H9 (cell line): ENCODE data around the gene RPRD2. TPM values are rescaled to one million over a fixed set of nuclear protein-coding genes. Genes with fewer than 3 reads are reported as not detected.

Source experiments
- DNase-seq: peaks from one replicate; pipeline ENCODE4 v3.0.0-alpha.2; 2017
- H2AFZ ChIP-seq: one replicate; pipeline ENCODE4 v1.6.1; 2013; ENCODE audit warnings: mild to moderate bottlenecking, low read length, control low read depth, moderate library complexity
- H2AK5ac ChIP-seq: 2 replicates; pipeline ENCODE4 v1.6.1; 2013; ENCODE audit warnings: low read length, control low read depth, mixed read lengths; ENCODE audit not compliant: insufficient read length
- H2BK120ac ChIP-seq: one replicate; pipeline ENCODE4 v1.6.1; 2013; ENCODE audit warnings: low read depth, mild to moderate bottlenecking, low read length, control low read depth, inconsistent platforms; ENCODE audit not compliant: poor library complexity, severe bottlenecking
- H2BK12ac ChIP-seq: 2 replicates; pipeline ENCODE4 v1.6.1; 2013; ENCODE audit warnings: low read length, control low read depth, mixed read lengths, low read depth; ENCODE audit not compliant: insufficient read length
- H2BK15ac ChIP-seq: 2 replicates; pipeline ENCODE4 v1.6.1; 2013; ENCODE audit warnings: low read depth, low read length, control low read depth
- H2BK20ac ChIP-seq: one replicate; pipeline ENCODE4 v1.6.1; 2013; ENCODE audit warnings: low read depth, mild to moderate bottlenecking, low read length, control low read depth, inconsistent platforms; ENCODE audit not compliant: poor library complexity, severe bottlenecking
- H2BK5ac ChIP-seq: 2 replicates; pipeline ENCODE4 v1.6.1; 2013; ENCODE audit warnings: low read length, control low read depth, mixed read lengths; ENCODE audit not compliant: insufficient read length
- H3K14ac ChIP-seq: 2 replicates; pipeline ENCODE4 v1.6.1; 2013; ENCODE audit warnings: low read length, control low read depth; ENCODE audit not compliant: insufficient read depth
- H3K18ac ChIP-seq: 2 replicates; pipeline ENCODE4 v1.6.1; 2013; ENCODE audit warnings: low read depth, mild to moderate bottlenecking, mixed read lengths, low read length, control low read depth; ENCODE audit not compliant: insufficient read length
- H3K23ac ChIP-seq: 2 replicates; pipeline ENCODE4 v1.6.1; 2013; ENCODE audit warnings: low read length, control low read depth, mixed read lengths, low read depth; ENCODE audit not compliant: insufficient read length
- H3K23me2 ChIP-seq: 2 replicates; pipeline ENCODE4 v1.6.1; 2013; ENCODE audit warnings: low read depth, mild to moderate bottlenecking, mixed read lengths, low read length, control low read depth; ENCODE audit not compliant: insufficient read length, poor library complexity, severe bottlenecking
- H3K27ac ChIP-seq: 2 replicates; pipeline ENCODE4 v1.5.1; 2013; ENCODE audit warnings: low read length, control low read depth, mixed read lengths, low read depth; ENCODE audit not compliant: insufficient read length
- H3K27me3 ChIP-seq: 2 replicates; pipeline ENCODE4 v1.6.1; 2013; ENCODE audit warnings: low read length, control low read depth, inconsistent platforms; ENCODE audit not compliant: insufficient read depth
- H3K4ac ChIP-seq: 2 replicates; pipeline ENCODE4 v1.6.1; 2013; ENCODE audit warnings: low read depth, mild to moderate bottlenecking, control low read depth, inconsistent platforms, low read length, moderate library complexity
- H3K4me1 ChIP-seq: 2 replicates; pipeline ENCODE4 v1.6.1; 2013; ENCODE audit warnings: low read length, control low read depth, inconsistent platforms; ENCODE audit not compliant: insufficient read depth
- H3K4me2 ChIP-seq: 2 replicates; pipeline ENCODE4 v1.6.1; 2013; ENCODE audit warnings: low read length, control low read depth, mixed read lengths; ENCODE audit not compliant: insufficient read length, insufficient read depth
- H3K56ac ChIP-seq: 2 replicates; pipeline ENCODE4 v1.6.1; 2013; ENCODE audit warnings: low read depth, mild to moderate bottlenecking, mixed read lengths, low read length, control low read depth; ENCODE audit not compliant: insufficient read length
- H3K79me1 ChIP-seq: 2 replicates; pipeline ENCODE4 v1.6.1; 2013; ENCODE audit warnings: low read depth, mild to moderate bottlenecking, moderate library complexity, low read length, control low read depth, inconsistent platforms; ENCODE audit not compliant: insufficient read depth, poor library complexity, severe bottlenecking
- H3K79me2 ChIP-seq: 2 replicates; pipeline ENCODE4 v1.6.1; 2013; ENCODE audit warnings: low read length, control low read depth, inconsistent platforms; ENCODE audit not compliant: insufficient read depth
- H3K9ac ChIP-seq: 2 replicates; pipeline ENCODE4 v1.6.1; 2013; ENCODE audit warnings: low read length, control low read depth, mixed read lengths; ENCODE audit not compliant: insufficient read length; ENCODE audit errors: extremely low read depth
- H3K9me3 ChIP-seq: one replicate; pipeline ENCODE4 v1.6.1; 2013; ENCODE audit warnings: low read depth, low read length, inconsistent platforms; ENCODE audit not compliant: control insufficient read depth
- H3T11ph ChIP-seq: one replicate; pipeline ENCODE4 v1.6.1; 2013; ENCODE audit warnings: mild to moderate bottlenecking, low read length, control low read depth, inconsistent platforms
- H4K20me1 ChIP-seq: one replicate; pipeline ENCODE4 v1.6.1; 2013; ENCODE audit not compliant: control insufficient read depth, insufficient read length, insufficient read depth
- H4K5ac ChIP-seq: 2 replicates; pipeline ENCODE4 v1.6.1; 2013; ENCODE audit warnings: low read depth, mild to moderate bottlenecking, mixed read lengths, low read length, control low read depth; ENCODE audit not compliant: insufficient read length
- H4K8ac ChIP-seq: replicated peaks from 2 replicates; pipeline ENCODE4 v1.6.1; 2013; ENCODE audit warnings: low read length, control low read depth, mixed read lengths, low read depth; ENCODE audit not compliant: insufficient read length
- H4K91ac ChIP-seq: 2 replicates; pipeline ENCODE4 v1.6.1; 2013; ENCODE audit warnings: low read depth, mild to moderate bottlenecking, moderate library complexity, mixed read lengths, low read length, control low read depth; ENCODE audit not compliant: insufficient read length
- H3K27ac Mint-ChIP-seq, 3 experiments: 2 replicates in 2 of 3; 3 replicates in 1 of 3; pipeline ENCODE4 v1.8.0; 2020 to 2021; ENCODE audit warnings: mixed read lengths in 3 of 3, mild to moderate bottlenecking in 1 of 3, moderate library complexity in 1 of 3
- H3K27me3 Mint-ChIP-seq: 2 replicates; pipeline ENCODE4 v1.8.0; 2021; ENCODE audit warnings: low read depth, mild to moderate bottlenecking, moderate library complexity, mixed read lengths
- H3K36me3 Mint-ChIP-seq, 3 experiments: 2 replicates in 2 of 3; 3 replicates in 1 of 3; pipeline ENCODE4 v1.8.0; 2020 to 2021; ENCODE audit warnings: low read depth in 3 of 3, mixed read lengths in 3 of 3; ENCODE audit not compliant: insufficient read depth in 1 of 3
- H3K4me1 Mint-ChIP-seq, 2 experiments: 2 replicates each; pipeline ENCODE4 v1.8.0; 2020; ENCODE audit warnings: mixed read lengths in 2 of 2
- H3K4me3 Mint-ChIP-seq, 2 experiments: 2 replicates in 1 of 2; 3 replicates in 1 of 2; pipeline ENCODE4 v1.8.0; 2020 to 2021; ENCODE audit warnings: mild to moderate bottlenecking in 2 of 2, mixed read lengths in 2 of 2, moderate library complexity in 1 of 2
- H3K9me3 Mint-ChIP-seq, 2 experiments: 2 replicates in 1 of 2; 3 replicates in 1 of 2; pipeline ENCODE4 v1.8.0; 2020; ENCODE audit warnings: mild to moderate bottlenecking in 2 of 2, mixed read lengths in 2 of 2, moderate library complexity in 1 of 2
- WGBS: extraction: QIAGEN DNeasy Blood & Tissue Kit; methylation state at CpG from one replicate; pipeline ENCODE4 v1.1.7; 2013; ENCODE audit warnings: missing lambda C conversion rate, low lambda C conversion rate, mixed read lengths; ENCODE audit not compliant: insufficient read length; ENCODE audit errors: extremely low coverage; 5-methylcytosine and 5-hydroxymethylcytosine counted together
- total RNA-seq: library from RNA; stranded (reverse); gene quantifications from 2 replicates; pipeline ENCODE4 v1.2.1, GENCODE V29; 2021
- TF ChIP-seq, protein P1 (sequence below): fragments of 200-600 bp; sonication (generic); conservative IDR thresholded peaks from 3 replicates; pipeline ENCODE4 v1.8.0; 2021; ENCODE audit warnings: antibody characterized with exemption, mild to moderate bottlenecking

The RPRD2 gene
- total RNA-seq, 1 experiment from 2014 or later = 39.0 TPM

- Histone ChIP-seq H2BK5ac (no peak overlapping the region), H3K27me3 (no peaks in the 10 kb centered on the region), H3K14ac (no peak overlapping the region), H2BK120ac (no peak overlapping the region), H3K79me1 (no peaks in the 10 kb centered on the region), H3K27ac (no peak overlapping the region), H3K18ac (no peak overlapping the region), H4K5ac (no peak overlapping the region), H4K91ac (no peak overlapping the region), H3K4ac (no peak overlapping the region), H2AK5ac (no peak overlapping the region), H2BK15ac (no peak overlapping the region), H2AFZ (no peak overlapping the region), H3K4me1 (peaks cover 2% of the 10 kb centered on the region; the same call in 1 of the 2 replicates), H3K9me3 (no peaks in the 10 kb centered on the region), H2BK12ac (no peak overlapping the region), H4K20me1 (peaks cover 2% of the 10 kb centered on the region), H3K9ac (no peak overlapping the region), H3K23me2 (peaks cover 12% of the 10 kb centered on the region), H3K23ac (no peak overlapping the region), H2BK20ac (no peak overlapping the region), H4K8ac (no peak overlapping the region), H3K4me2 (no peak overlapping the region), H3K79me2 (no peaks in the 10 kb centered on the region), H3K56ac (no peak overlapping the region), H3T11ph (no peak overlapping the region)
- H3K27ac Mint-ChIP-seq = no peak overlapping the region
- H3K36me3 Mint-ChIP-seq = peaks cover 0 to 12% (median 0%) of the 10 kb centered on the region in 3 experiments; a peak in 4 of 7 replicates
- no peaks in the 10 kb centered on the region for H3K9me3 Mint-ChIP-seq
- WGBS = no CpG with 5 or more reads among the region's 2 CpGs
- H3K27me3 Mint-ChIP-seq = peaks cover 1% of the 10 kb centered on the region; the same call in 1 of the 2 replicates
- H3K4me1 Mint-ChIP-seq = peaks cover 10 to 16% of the 10 kb centered on the region in 2 experiments
- TF ChIP-seq, protein P1, sequence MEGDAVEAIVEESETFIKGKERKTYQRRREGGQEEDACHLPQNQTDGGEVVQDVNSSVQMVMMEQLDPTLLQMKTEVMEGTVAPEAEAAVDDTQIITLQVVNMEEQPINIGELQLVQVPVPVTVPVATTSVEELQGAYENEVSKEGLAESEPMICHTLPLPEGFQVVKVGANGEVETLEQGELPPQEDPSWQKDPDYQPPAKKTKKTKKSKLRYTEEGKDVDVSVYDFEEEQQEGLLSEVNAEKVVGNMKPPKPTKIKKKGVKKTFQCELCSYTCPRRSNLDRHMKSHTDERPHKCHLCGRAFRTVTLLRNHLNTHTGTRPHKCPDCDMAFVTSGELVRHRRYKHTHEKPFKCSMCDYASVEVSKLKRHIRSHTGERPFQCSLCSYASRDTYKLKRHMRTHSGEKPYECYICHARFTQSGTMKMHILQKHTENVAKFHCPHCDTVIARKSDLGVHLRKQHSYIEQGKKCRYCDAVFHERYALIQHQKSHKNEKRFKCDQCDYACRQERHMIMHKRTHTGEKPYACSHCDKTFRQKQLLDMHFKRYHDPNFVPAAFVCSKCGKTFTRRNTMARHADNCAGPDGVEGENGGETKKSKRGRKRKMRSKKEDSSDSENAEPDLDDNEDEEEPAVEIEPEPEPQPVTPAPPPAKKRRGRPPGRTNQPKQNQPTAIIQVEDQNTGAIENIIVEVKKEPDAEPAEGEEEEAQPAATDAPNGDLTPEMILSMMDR = no peak
- no peak overlapping the region for H3K4me3 Mint-ChIP-seq
- DNase-seq = no peak
These were observed 148.9 kb downstream of the RPRD2 start for GRCh38 chr1:150512846-150513245.
